Measurements from ENCODE around the gene PRLH.
"Not testable (repeated sequence)": the region's sequence is repeated elsewhere in the genome, so short reads cannot be mapped to it uniquely, and the experiment has no call there.

Gene PRLH

GRCh38 chr2:237604391-237604790, 38.0 kb downstream of the PRLH start:
- Histone ChIP-seq H3K4me3 (replicated peaks; ENCODE audit: insufficient read depth, low read length) (no peak overlapping the region), H3K27me3 (ENCODE audit: insufficient read depth, poor library complexity, severe bottlenecking) (peaks cover 11% of the 10 kb centered on the region), H3K27ac (replicated peaks) (no peak overlapping the region)
- DNase-seq (ENCODE audit: low read depth in 1 of 2, low spot score in 1 of 2) = no peak
- TF ChIP-seq CTCF (IDR thresholded peaks at IDR 0.05; ENCODE audit: insufficient read depth, low read length) (no peak), GABPA (IDR thresholded peaks at IDR 0.05; ENCODE audit: low read depth) (no peak), REST (IDR thresholded peaks at IDR 0.05; ENCODE audit: insufficient replicate concordance, low read depth) (no peak), POLR2AphosphoS5 (IDR thresholded peaks at IDR 0.05; ENCODE audit: low read depth) (no peak), SPI1 (IDR thresholded peaks at IDR 0.05; ENCODE audit: borderline replicate concordance, low read depth) (no peak)

- H3K27ac ChIP-seq (replicated peaks) = no peak overlapping the region
- DNase-seq (ENCODE audit: low read depth in 1 of 2, low spot score in 1 of 2) = no peak
- no peak for TF ChIP-seq CTCF (IDR thresholded peaks at IDR 0.05; ENCODE audit: insufficient read depth, low read length)
- no peak for TF ChIP-seq REST (IDR thresholded peaks at IDR 0.05; ENCODE audit: insufficient replicate concordance, low read depth)
- TF ChIP-seq GABPA (IDR thresholded peaks at IDR 0.05; ENCODE audit: low read depth) = no peak
- no peak for TF ChIP-seq POLR2AphosphoS5 (IDR thresholded peaks at IDR 0.05; ENCODE audit: low read depth)
- no peak for TF ChIP-seq SPI1 (IDR thresholded peaks at IDR 0.05; ENCODE audit: borderline replicate concordance, low read depth)
Measured at GRCh38 chr2:237604960-237605359, 38.6 kb downstream of the PRLH start.

GRCh38 chr2:237606522-237606921, 40.1 kb downstream of the PRLH start:
- not testable (repeated sequence) for H3K27ac ChIP-seq (replicated peaks); H3K4me3 ChIP-seq (replicated peaks; ENCODE audit: insufficient read depth, low read length); DNase-seq (ENCODE audit: low read depth in 1 of 2, low spot score in 1 of 2); H3K27me3 ChIP-seq (ENCODE audit: insufficient read depth, poor library complexity, severe bottlenecking)

More at GRCh38 chr2:237604960-237605359, 38.6 kb downstream of the PRLH start:
- H3K27me3 ChIP-seq (ENCODE audit: insufficient read depth, poor library complexity, severe bottlenecking) = peaks cover 11% of the 10 kb centered on the region
- no peak overlapping the region for H3K4me3 ChIP-seq (replicated peaks; ENCODE audit: insufficient read depth, low read length)

- H3K27me3 ChIP-seq (ENCODE audit: insufficient read depth, poor library complexity, severe bottlenecking) = peaks cover 3% of the 10 kb centered on the region
- H3K4me3 ChIP-seq (replicated peaks; ENCODE audit: insufficient read depth, low read length) = no peak overlapping the region
- H3K27ac ChIP-seq (replicated peaks) = no peak overlapping the region
- TF ChIP-seq SPI1 (IDR thresholded peaks at IDR 0.05; ENCODE audit: borderline replicate concordance, low read depth) = no peak
- TF ChIP-seq CTCF (IDR thresholded peaks at IDR 0.05; ENCODE audit: insufficient read depth, low read length) = no peak
- no peak for TF ChIP-seq POLR2AphosphoS5 (IDR thresholded peaks at IDR 0.05; ENCODE audit: low read depth)
- TF ChIP-seq GABPA (IDR thresholded peaks at IDR 0.05; ENCODE audit: low read depth) = no peak
- TF ChIP-seq REST (IDR thresholded peaks at IDR 0.05; ENCODE audit: insufficient replicate concordance, low read depth) = no peak
- DNase-seq (ENCODE audit: low read depth in 1 of 2, low spot score in 1 of 2) = no peak
Measured at GRCh38 chr2:237612527-237613357, 46.4 kb downstream of the PRLH start.

Data from HL-60 (cell line).